Bronchial epithelial cell (primary cell): Measurements from ENCODE around the gene CACNA1C. TPM values are rescaled to one million over a fixed set of nuclear protein-coding genes. Genes with fewer than 3 reads are reported as not detected.
A peak's percentile ranks its signal among the peaks of the same experiment; 100 is the strongest.

Experiments used
- DNase-seq: peaks from one replicate; pipeline ENCODE4 v3.0.0-alpha.2; 2010; ENCODE audit warnings: low read depth
- FAIRE-seq: peaks from 2 replicates; lab custom pipeline; 2011; peaks lifted over from hg19 to GRCh38; lab: Jason Lieb, UNC
- H3K27me3 ChIP-seq: 2 replicates; pipeline ENCODE4 v1.5.1; 2011; ENCODE audit warnings: low read length; ENCODE audit not compliant: control insufficient read depth, insufficient read depth
- H3K36me3 ChIP-seq: 2 replicates; pipeline ENCODE4 v1.5.1; 2011; ENCODE audit warnings: low read length; ENCODE audit not compliant: control insufficient read depth, insufficient read depth
- H3K4me3 ChIP-seq: 2 replicates; pipeline ENCODE4 v1.5.1; 2011; ENCODE audit warnings: mild to moderate bottlenecking, low read depth, low read length, control low read depth
- CTCF ChIP-seq: IDR thresholded peaks from 2 replicates; pipeline ENCODE4 v1.5.1; 2011; ENCODE audit warnings: mild to moderate bottlenecking, moderate library complexity, low read length, control low read depth, inconsistent platforms; ENCODE audit not compliant: insufficient read depth, severe bottlenecking
- total RNA-seq: library from RNA; depleted of rRNA; stranded (reverse); fragments of >200 nt; gene quantifications from 2 replicates; pipeline ENCODE4 v1.2.1, GENCODE V29; 2014

CACNA1C gene
- not detected in 2 replicates for total RNA-seq

GRCh38 chr12:2052826-2053678 lies at the start of gene CACNA1C:
TSS of gene CACNA1C (plus strand) at chr12:2052987. CDS start at chr12:2053563, 576 bp downstream.
- no peak for DNase-seq
- FAIRE-seq, result no peak
- Histone ChIP-seq H3K4me3 (peak within 1 kb of the TSS; percentile 22), H3K27me3 (peaks cover 31% of the 10 kb centered on the region), H3K36me3 (no peaks in the 10 kb centered on the region)
- no peak for TF ChIP-seq CTCF

- FAIRE-seq (no peak), DNase-seq (peak; percentile 44)
- Histone ChIP-seq H3K36me3 (no peaks in the 10 kb centered on the region), H3K4me3 (peak overlapping the region; percentile 96), H3K27me3 (no peaks in the 10 kb centered on the region)
- no peak for TF ChIP-seq CTCF
These were observed 49.1 kb upstream of the CACNA1C start for GRCh38 chr12:2003676-2004112.

- H3K27me3 ChIP-seq, result no peaks in the 10 kb centered on the region
- peak within 1 kb of the TSS; percentile 96 for H3K4me3 ChIP-seq
- DNase-seq (peak; percentile 89), FAIRE-seq (no peak)
- H3K36me3 ChIP-seq, result no peaks in the 10 kb centered on the region
- no peak for TF ChIP-seq CTCF
These were observed 48.5 kb upstream of the CACNA1C start, which contains the start of gene DCP1B for GRCh38 chr12:2004113-2004929. TSS of gene DCP1B (minus strand) at chr12:2004457. CDS start at chr12:2004431, 26 bp downstream.

GRCh38 chr12:2008677-2009076 lies 44.1 kb upstream of the CACNA1C start:
- FAIRE-seq, result no peak

GRCh38 chr12:2009623-2010022 lies 43.2 kb upstream of the CACNA1C start:
- no peaks in the 10 kb centered on the region for H3K36me3 ChIP-seq
- H3K4me3 ChIP-seq, result no peak overlapping the region
- DNase-seq (no peak), FAIRE-seq (no peak)
- TF ChIP-seq CTCF, result no peak
- H3K27me3 ChIP-seq, result no peaks in the 10 kb centered on the region

More at GRCh38 chr12:2008677-2009076, 44.1 kb upstream of the CACNA1C start:
- no peak for DNase-seq
- no peak for TF ChIP-seq CTCF
- no peaks in the 10 kb centered on the region for H3K36me3 ChIP-seq
- no peaks in the 10 kb centered on the region for H3K27me3 ChIP-seq
- no peak overlapping the region for H3K4me3 ChIP-seq
